ENCODE measurements around the gene MCOLN1. TPM values are rescaled to one million over a fixed set of nuclear protein-coding genes. Genes with fewer than 3 reads are reported as not detected.

MCOLN1 gene
- total and polyA plus RNA-seq, 9 of the 15 experiments (the other 6 are each of a cell fraction or from before 2014, with no cell fraction given) = 0.25 to 15.4 (median 7.1) TPM

DNA sequence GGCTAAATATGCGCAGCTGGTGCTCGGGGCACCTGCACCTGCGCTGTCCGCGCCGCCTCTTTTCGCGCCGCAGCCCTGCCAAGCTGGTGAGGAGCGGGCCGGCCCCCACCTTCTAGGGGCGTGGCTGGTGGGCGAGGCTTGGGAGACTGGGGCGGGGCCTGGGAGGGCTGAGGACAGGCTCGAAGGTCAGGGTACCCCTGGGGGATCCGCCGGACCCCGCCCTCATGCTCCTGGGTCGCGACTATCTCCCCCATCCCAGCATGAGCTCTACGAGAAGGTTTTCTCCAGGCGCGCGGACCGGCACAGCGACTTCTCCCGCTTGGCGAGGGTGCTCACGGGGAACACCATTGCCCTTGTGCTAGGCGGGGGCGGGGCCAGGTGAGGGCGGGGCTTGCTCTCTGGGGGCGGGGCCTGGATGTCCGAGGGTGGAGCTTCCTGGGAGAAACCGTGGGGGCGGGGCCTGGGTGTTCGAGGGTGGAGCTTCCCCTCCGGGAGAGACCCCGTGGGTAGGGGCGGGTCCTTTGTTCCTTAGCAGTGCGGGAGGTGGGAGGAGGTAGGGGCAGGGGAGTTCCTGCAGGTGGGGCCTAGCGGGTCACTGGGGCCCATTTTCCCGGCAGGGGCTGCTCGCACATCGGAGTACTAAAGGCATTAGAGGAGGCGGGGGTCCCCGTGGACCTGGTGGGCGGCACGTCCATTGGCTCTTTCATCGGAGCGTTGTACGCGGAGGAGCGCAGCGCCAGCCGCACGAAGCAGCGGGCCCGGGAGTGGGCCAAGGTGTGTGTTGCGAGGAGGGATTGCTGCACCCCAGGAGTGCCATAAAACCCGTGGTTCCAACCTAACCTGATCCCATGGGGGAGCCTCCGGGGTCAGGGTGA, 32.8 kb downstream of the MCOLN1 start:
- Histone ChIP-seq H2AFZ (ENCODE audit: low read depth, low read length) (peak overlapping the region; percentile 77), H3K9ac (ENCODE audit: insufficient read depth in 1 of 2, low read depth in 2 of 2, low read length in 2 of 2) (peak overlapping the region in 1 of 2 experiments; percentile 65; a peak in 1 of 4 replicates), H3K36me3 (ENCODE audit: control insufficient read depth, insufficient read depth, low read length) (peaks cover 13% of the 10 kb centered on the region; the same call in 1 of the 3 replicates), H3K4me2 (ENCODE audit: insufficient read depth, low read length) (no peak overlapping the region; the same call in 1 of the 2 replicates), H3K9me1 (ENCODE audit: control insufficient read depth, insufficient read depth, low read length) (no peaks in the 10 kb centered on the region), H3K27ac (ENCODE audit: extremely low read depth, low read depth, low read length) (peak overlapping the region; percentile 72; the same call in 2 of the 3 replicates), H4K20me1 (replicated peaks; ENCODE audit: control insufficient read depth, insufficient read depth, low read length) (no peaks in the 10 kb centered on the region), H3K9me3 (replicated peaks; ENCODE audit: control insufficient read depth, insufficient read depth, low read depth, low read length) (0 out of 2 replicates have a peak, but pooled peaks cover 3% of the 10 kb centered on the region), H3K4me3 (peak overlapping the region; percentile 34), H3K79me2 (ENCODE audit: control insufficient read depth, insufficient read depth, low read length) (no peaks in the 10 kb centered on the region), H3K27me3 (ENCODE audit: control insufficient read depth in 2 of 2, insufficient read depth in 2 of 2, low read length in 2 of 2) (no peaks in the 10 kb centered on the region), H3K4me1 (replicated peaks in 1 of 2; ENCODE audit: control insufficient read depth in 2 of 2, insufficient read depth in 2 of 2, low read length in 2 of 2) (peaks cover 0 to 29% of the 10 kb centered on the region in 2 experiments; a peak in 3 of 5 replicates)
- no TSS peak for BruUV-seq (replicated peaks)
- ATAC-seq (peak; percentile 87), FAIRE-seq (no peak), DNase-seq (ENCODE audit: extremely low read depth in 1 of 4, low spot score in 3 of 4) (peak; percentile 41 to 90 (median 88))
- ChIA-PET CTCF (ENCODE audit: low intra/inter-chr PET ratio) (no interaction called here), POLR2A (interaction anchor here (0.7 kb wide), 1 partner anchor 243 kb away, joined by 3 read pairs; no protein-coding TSS in a partner anchor)
- in situ Hi-C loops (cut with MboI) = no loop called here
- 75% methylated on average over 30 of the region's 62 CpGs for WGBS (ENCODE audit: insufficient coverage, low coverage, missing lambda C conversion rate)
- TF ChIP-seq, protein P1, sequence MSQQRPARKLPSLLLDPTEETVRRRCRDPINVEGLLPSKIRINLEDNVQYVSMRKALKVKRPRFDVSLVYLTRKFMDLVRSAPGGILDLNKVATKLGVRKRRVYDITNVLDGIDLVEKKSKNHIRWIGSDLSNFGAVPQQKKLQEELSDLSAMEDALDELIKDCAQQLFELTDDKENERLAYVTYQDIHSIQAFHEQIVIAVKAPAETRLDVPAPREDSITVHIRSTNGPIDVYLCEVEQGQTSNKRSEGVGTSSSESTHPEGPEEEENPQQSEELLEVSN (IDR thresholded peaks at IDR 0.05; ENCODE audit: borderline replicate concordance in 1 of 2, extremely low read depth in 1 of 2, insufficient read depth in 1 of 2, insufficient read length in 1 of 2, low read depth in 1 of 2, low read length in 1 of 2, poor library complexity in 1 of 2, severe bottlenecking in 1 of 2) = peak in 1 of 2 experiments; percentile 4
- TF ChIP-seq EGR1 (conservative IDR thresholded peaks at IDR 0.05) (0 out of 2 replicates have a peak, but pooled peaks have one; percentile 16), SUPT5H (IDR thresholded peaks at IDR 0.05) (no peak), POLR2G (IDR thresholded peaks at IDR 0.05; ENCODE audit: low read depth, low read length) (0 out of 2 replicates have a peak, but pooled peaks have one; percentile 0), PCBP1 (IDR thresholded peaks at IDR 0.05; ENCODE audit: low read depth, low read length, poor library complexity, severe bottlenecking) (no peak), SPI1 (IDR thresholded peaks at IDR 0.05; ENCODE audit: borderline replicate concordance, low read depth, low read length) (no peak), ZNF384 (IDR thresholded peaks at IDR 0.05; ENCODE audit: low read depth, low read length) (no peak), MAZ (CRISPR knock-in tag; conservative IDR thresholded peaks at IDR 0.05 in 1 of 2, IDR thresholded peaks at IDR 0.05 in 1 of 2) (peak in 1 of 2 experiments; percentile 27; a peak in 1 of 4 replicates), ZNF239 (CRISPR knock-in tag; IDR thresholded peaks at IDR 0.05) (no peak), ZFX (CRISPR knock-in tag; IDR thresholded peaks at IDR 0.05) (no peak), ZBTB7A (IDR thresholded peaks at IDR 0.05; ENCODE audit: borderline replicate concordance, control insufficient read depth, low read depth, low read length) (peak; percentile 54; the same call in 1 of the 2 replicates), ILK (tag; IDR thresholded peaks at IDR 0.05; ENCODE audit: borderline replicate concordance, low read depth) (no peak), ESRRA (IDR thresholded peaks at IDR 0.05; ENCODE audit: borderline replicate concordance, low read depth) (peak; percentile 48; the same call in 1 of the 2 replicates)
- TF ChIP-seq, protein P2, sequence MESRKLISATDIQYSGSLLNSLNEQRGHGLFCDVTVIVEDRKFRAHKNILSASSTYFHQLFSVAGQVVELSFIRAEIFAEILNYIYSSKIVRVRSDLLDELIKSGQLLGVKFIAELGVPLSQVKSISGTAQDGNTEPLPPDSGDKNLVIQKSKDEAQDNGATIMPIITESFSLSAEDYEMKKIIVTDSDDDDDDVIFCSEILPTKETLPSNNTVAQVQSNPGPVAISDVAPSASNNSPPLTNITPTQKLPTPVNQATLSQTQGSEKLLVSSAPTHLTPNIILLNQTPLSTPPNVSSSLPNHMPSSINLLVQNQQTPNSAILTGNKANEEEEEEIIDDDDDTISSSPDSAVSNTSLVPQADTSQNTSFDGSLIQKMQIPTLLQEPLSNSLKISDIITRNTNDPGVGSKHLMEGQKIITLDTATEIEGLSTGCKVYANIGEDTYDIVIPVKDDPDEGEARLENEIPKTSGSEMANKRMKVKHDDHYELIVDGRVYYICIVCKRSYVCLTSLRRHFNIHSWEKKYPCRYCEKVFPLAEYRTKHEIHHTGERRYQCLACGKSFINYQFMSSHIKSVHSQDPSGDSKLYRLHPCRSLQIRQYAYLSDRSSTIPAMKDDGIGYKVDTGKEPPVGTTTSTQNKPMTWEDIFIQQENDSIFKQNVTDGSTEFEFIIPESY (CRISPR knock-in tag; IDR thresholded peaks at IDR 0.05) = peak; percentile 56
- intact Hi-C loops (cut with micrococcal nuclease) = no loop called here

All from K562 (cell line).